Vagina (tissue), 2 donors: ENCODE results near the gene SNAP23. TPM values are rescaled to one million over a fixed set of nuclear protein-coding genes. Genes with fewer than 3 reads are reported as not detected.

Experiments used
- DNase-seq, 2 donors: peaks; one replicate each; pipeline ENCODE4 v3.0.0-alpha.2; 2017; ENCODE audit errors: extremely low spot score in 2 of 2
- H3K27ac ChIP-seq: fragments of 200-600 bp; sonication (generic); one replicate; pipeline ENCODE4 v1.5.1; 2019
- H3K27me3 ChIP-seq: fragments of 200-600 bp; sonication (generic); one replicate; pipeline ENCODE4 v1.5.1; 2019
- H3K36me3 ChIP-seq, 2 donors: fragments of 200-600 bp; sonication (generic); one replicate each; pipeline ENCODE4 v1.5.1; 2017 to 2019
- H3K4me1 ChIP-seq: fragments of 200-600 bp; sonication (generic); one replicate; pipeline ENCODE4 v1.5.1; 2019
- H3K4me3 ChIP-seq, 2 donors: fragments of 200-600 bp; sonication (generic); 1 replicate in 1 of 2; 2 replicates in 1 of 2; pipeline ENCODE4 v1.5.1; 2016 to 2019
- H3K9me3 ChIP-seq: fragments of 200-600 bp; sonication (generic); one replicate; pipeline ENCODE4 v1.5.1; 2019
- POLR2A ChIP-seq, 2 donors: fragments of 450-650 bp; IDR thresholded peaks; one replicate each; pipeline ENCODE4 v1.6.1; 2017; ENCODE audit warnings: antibody characterized with exemption in 2 of 2, mild to moderate bottlenecking in 2 of 2, moderate library complexity in 2 of 2
- POLR2AphosphoS5 ChIP-seq, 2 donors: sonication (generic); formaldehyde crosslinking; IDR thresholded peaks; one replicate each; pipeline ENCODE4 v1.9.0; 2017; ENCODE audit warnings: antibody characterized with exemption in 2 of 2, mild to moderate bottlenecking in 2 of 2, low read depth in 1 of 2; ENCODE audit not compliant: insufficient read depth in 1 of 2
- intact Hi-C: fragments of 100-400 bp; cut with DNase I; formaldehyde crosslinking; loops from one replicate; pipeline ENCODE4 v1.15.1; 2023
- total RNA-seq: library from RNA; depleted of rRNA; stranded (reverse); fragments of >200 nt; gene quantifications from one replicate; pipeline ENCODE4 v1.2.3, GENCODE V29; 2016
- TF ChIP-seq, protein P1 (sequence below), 3 experiments: fragments of 450-650 bp in 2 of 3; fragments of 200-600 bp in 1 of 3; sonication (generic) in 1 of 3; IDR thresholded peaks; one replicate each; pipeline ENCODE4 v1.5.1; 2017 to 2019; ENCODE audit warnings: antibody characterized with exemption in 3 of 3, mild to moderate bottlenecking in 2 of 3, moderate library complexity in 2 of 3

The SNAP23 gene
- total RNA-seq, 1 donor from 2014 or later, result 60.9 TPM

GRCh38 chr15:42523331-42523730 is 27.9 kb downstream of the SNAP23 start:
- Histone ChIP-seq H3K9me3 (no peaks in the 10 kb centered on the region), H3K27ac (no peak overlapping the region), H3K36me3 (peaks cover 0 to 47% of the 10 kb centered on the region in 2 donors), H3K4me1 (no peaks in the 10 kb centered on the region), H3K27me3 (no peaks in the 10 kb centered on the region), H3K4me3 (no peak overlapping the region)
- intact Hi-C loops, result no loop called here
- TF ChIP-seq POLR2AphosphoS5 (IDR thresholded peaks at IDR 0.05; ENCODE audit: insufficient read depth in 1 of 2, low read depth in 1 of 2) (no peak), POLR2A (IDR thresholded peaks at IDR 0.05) (no peak)
- TF ChIP-seq, protein P1, sequence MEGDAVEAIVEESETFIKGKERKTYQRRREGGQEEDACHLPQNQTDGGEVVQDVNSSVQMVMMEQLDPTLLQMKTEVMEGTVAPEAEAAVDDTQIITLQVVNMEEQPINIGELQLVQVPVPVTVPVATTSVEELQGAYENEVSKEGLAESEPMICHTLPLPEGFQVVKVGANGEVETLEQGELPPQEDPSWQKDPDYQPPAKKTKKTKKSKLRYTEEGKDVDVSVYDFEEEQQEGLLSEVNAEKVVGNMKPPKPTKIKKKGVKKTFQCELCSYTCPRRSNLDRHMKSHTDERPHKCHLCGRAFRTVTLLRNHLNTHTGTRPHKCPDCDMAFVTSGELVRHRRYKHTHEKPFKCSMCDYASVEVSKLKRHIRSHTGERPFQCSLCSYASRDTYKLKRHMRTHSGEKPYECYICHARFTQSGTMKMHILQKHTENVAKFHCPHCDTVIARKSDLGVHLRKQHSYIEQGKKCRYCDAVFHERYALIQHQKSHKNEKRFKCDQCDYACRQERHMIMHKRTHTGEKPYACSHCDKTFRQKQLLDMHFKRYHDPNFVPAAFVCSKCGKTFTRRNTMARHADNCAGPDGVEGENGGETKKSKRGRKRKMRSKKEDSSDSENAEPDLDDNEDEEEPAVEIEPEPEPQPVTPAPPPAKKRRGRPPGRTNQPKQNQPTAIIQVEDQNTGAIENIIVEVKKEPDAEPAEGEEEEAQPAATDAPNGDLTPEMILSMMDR (IDR thresholded peaks at IDR 0.05), result no peak
- DNase-seq, result no peak

GRCh38 chr15:42528970-42529369 is 33.5 kb downstream of the SNAP23 start:
- H3K4me3 ChIP-seq, result no peak overlapping the region
- no peaks in the 10 kb centered on the region for H3K4me1 ChIP-seq
- no peaks in the 10 kb centered on the region for H3K27me3 ChIP-seq
- DNase-seq, result no peak
- H3K27ac ChIP-seq, result no peak overlapping the region
- intact Hi-C loops, result no loop called here
- TF ChIP-seq POLR2A (IDR thresholded peaks at IDR 0.05), result no peak
- TF ChIP-seq, protein P1 (IDR thresholded peaks at IDR 0.05), result no peak
- TF ChIP-seq POLR2AphosphoS5 (IDR thresholded peaks at IDR 0.05; ENCODE audit: insufficient read depth in 1 of 2, low read depth in 1 of 2), result no peak
- H3K9me3 ChIP-seq, result no peaks in the 10 kb centered on the region
- H3K36me3 ChIP-seq, result peaks cover 0 to 50% of the 10 kb centered on the region in 2 donors

- H3K27ac ChIP-seq, result no peak overlapping the region
- no peaks in the 10 kb centered on the region for H3K27me3 ChIP-seq
- no peaks in the 10 kb centered on the region for H3K4me1 ChIP-seq
- peaks cover 0 to 38% of the 10 kb centered on the region in 2 donors for H3K36me3 ChIP-seq
- H3K4me3 ChIP-seq, result no peak overlapping the region
- DNase-seq, result no peak
- intact Hi-C loops, result no loop called here
- no peaks in the 10 kb centered on the region for H3K9me3 ChIP-seq
- no peak for TF ChIP-seq POLR2AphosphoS5 (IDR thresholded peaks at IDR 0.05; ENCODE audit: insufficient read depth in 1 of 2, low read depth in 1 of 2)
- TF ChIP-seq, protein P1 (IDR thresholded peaks at IDR 0.05), result no peak
- no peak for TF ChIP-seq POLR2A (IDR thresholded peaks at IDR 0.05)
These were observed 37.8 kb downstream of the SNAP23 start for GRCh38 chr15:42533246-42533645.

DNA sequence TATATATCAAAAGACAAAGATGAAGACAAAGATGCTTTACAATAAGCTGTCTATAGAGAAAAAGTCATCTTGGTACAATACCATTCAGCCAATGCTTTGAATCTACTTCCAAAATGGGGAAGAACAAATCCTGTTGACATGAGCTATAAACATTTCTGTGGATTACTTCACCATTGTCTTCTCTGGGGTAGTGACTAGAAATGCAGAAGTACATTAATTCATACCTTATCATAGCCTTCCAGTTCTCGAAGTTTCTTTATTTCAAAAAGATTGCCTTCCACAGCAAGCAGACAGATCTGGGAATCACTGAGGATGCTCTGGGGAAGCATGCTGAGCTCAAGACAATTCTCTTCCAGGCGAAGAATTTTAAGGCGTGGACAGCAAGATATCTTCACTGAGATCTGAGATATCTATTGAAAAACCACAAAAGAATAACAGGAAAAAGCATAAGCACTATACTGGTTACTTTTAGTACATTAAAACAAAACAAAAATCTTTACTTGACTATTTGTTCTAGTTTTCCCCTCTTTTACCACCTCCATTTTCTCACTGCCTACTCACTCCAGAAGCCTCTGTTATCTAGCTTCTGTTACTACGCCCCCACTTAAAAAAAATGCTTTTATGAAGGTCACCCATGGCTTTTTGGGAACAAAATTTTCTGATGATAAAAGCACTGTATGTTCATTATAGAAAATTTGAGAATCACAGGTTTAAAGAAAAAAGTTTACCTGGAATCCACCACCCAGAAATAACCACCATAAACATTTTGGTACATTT is 49.6 kb downstream of the SNAP23 start:
- no peak overlapping the region for H3K27ac ChIP-seq
- intact Hi-C loops, result no loop called here

GRCh38 chr15:42547918-42548248 is 52.4 kb downstream of the SNAP23 start:
- H3K27me3 ChIP-seq, result no peaks in the 10 kb centered on the region
- H3K36me3 ChIP-seq, result peaks cover 0 to 28% of the 10 kb centered on the region in 2 donors
- peaks cover 33% of the 10 kb centered on the region for H3K4me1 ChIP-seq
- peak overlapping the region; percentile 95 for H3K27ac ChIP-seq
- H3K9me3 ChIP-seq, result no peaks in the 10 kb centered on the region
- TF ChIP-seq, protein P1 (IDR thresholded peaks at IDR 0.05), result no peak
- TF ChIP-seq POLR2A (IDR thresholded peaks at IDR 0.05) (no peak), POLR2AphosphoS5 (IDR thresholded peaks at IDR 0.05; ENCODE audit: insufficient read depth in 1 of 2, low read depth in 1 of 2) (no peak)
- intact Hi-C loops, result no loop called here
- DNase-seq, result no peak
- H3K4me3 ChIP-seq, result peak overlapping the region; percentile 65 to 83

More for the DNA sequence above, 49.6 kb downstream of the SNAP23 start:
- no peak for TF ChIP-seq POLR2A (IDR thresholded peaks at IDR 0.05)
- H3K36me3 ChIP-seq, result peaks cover 0 to 31% of the 10 kb centered on the region in 2 donors
- no peaks in the 10 kb centered on the region for H3K27me3 ChIP-seq
- DNase-seq, result no peak
- H3K4me3 ChIP-seq, result no peak overlapping the region
- peaks cover 32% of the 10 kb centered on the region for H3K4me1 ChIP-seq
- H3K9me3 ChIP-seq, result no peaks in the 10 kb centered on the region
